GM12878 (cell line): ENCODE data around the gene TMSB4X. TPM values are rescaled to one million over a fixed set of nuclear protein-coding genes. Genes with fewer than 3 reads are reported as not detected.

Experiments
- BACH1 ChIP-seq: fragments of 450-650 bp; IDR thresholded peaks from 2 replicates; pipeline ENCODE4 v1.6.1; 2017; ENCODE audit warnings: mild to moderate bottlenecking, borderline replicate concordance
- BCL11A ChIP-seq: IDR thresholded peaks from 2 replicates; pipeline ENCODE4 v1.6.1; 2011; ENCODE audit warnings: low read depth, low read length
- E4F1 ChIP-seq: fragments of 450-650 bp; IDR thresholded peaks from 2 replicates; pipeline ENCODE4 v1.6.1; 2018; ENCODE audit warnings: borderline replicate concordance, mild to moderate bottlenecking; ENCODE audit not compliant: partially characterized antibody
- EGR1 ChIP-seq, 2 experiments: IDR thresholded peaks; 1 replicate in 1 of 2; 2 replicates in 1 of 2; pipeline ENCODE4 v1.6.1; 2011 to 2012; ENCODE audit warnings: low read depth in 2 of 2, low read length in 2 of 2, borderline replicate concordance in 1 of 2, mild to moderate bottlenecking in 1 of 2, moderate library complexity in 1 of 2
- GATAD2B ChIP-seq: fragments of 450-650 bp; conservative IDR thresholded peaks from 2 replicates; pipeline ENCODE4 v1.6.1; 2017; ENCODE audit warnings: low read depth, mild to moderate bottlenecking, moderate library complexity
- HCFC1 ChIP-seq: fragments of 150-350 bp; IDR thresholded peaks from 2 replicates; pipeline ENCODE4 v1.6.1; 2014; ENCODE audit warnings: low read length
- JUNB ChIP-seq: IDR thresholded peaks from 2 replicates; pipeline ENCODE4 v1.6.1; 2016; ENCODE audit warnings: antibody characterized with exemption, mild to moderate bottlenecking
- NFIC ChIP-seq: IDR thresholded peaks from 2 replicates; pipeline ENCODE4 v1.6.1; 2012; ENCODE audit warnings: low read depth, mild to moderate bottlenecking, inconsistent platforms, low read length, moderate library complexity
- NKRF ChIP-seq: fragments of 450-650 bp; conservative IDR thresholded peaks from 2 replicates; pipeline ENCODE4 v1.6.1; 2017; ENCODE audit warnings: mild to moderate bottlenecking, moderate library complexity
- NR2F1 ChIP-seq: fragments of 450-650 bp; conservative IDR thresholded peaks from 2 replicates; pipeline ENCODE4 v1.6.1; 2017; ENCODE audit warnings: mild to moderate bottlenecking
- POU2F2 ChIP-seq: IDR thresholded peaks from 3 replicates; pipeline ENCODE4 v1.6.1; 2011; ENCODE audit warnings: low read depth, mild to moderate bottlenecking, low read length, borderline replicate concordance
- SIN3A ChIP-seq: IDR thresholded peaks from 2 replicates; pipeline ENCODE4 v1.6.1; 2012; ENCODE audit warnings: low read depth, low read length, improper control_type of control experiment
- SREBF1 ChIP-seq: IDR thresholded peaks from 2 replicates; pipeline ENCODE4 v1.6.1; 2012; ENCODE audit warnings: mild to moderate bottlenecking, low read length
- STAT1 ChIP-seq: fragments of 450-650 bp; conservative IDR thresholded peaks from 2 replicates; pipeline ENCODE4 v1.6.1; 2014; ENCODE audit warnings: antibody characterized with exemption, mild to moderate bottlenecking
- STAT3 ChIP-seq: IDR thresholded peaks from 2 replicates; pipeline ENCODE4 v1.6.1; 2011; ENCODE audit warnings: low read depth, low read length, improper control_type of control experiment
- SUPT20H ChIP-seq: IDR thresholded peaks from 2 replicates; pipeline ENCODE4 v1.6.1; 2011; ENCODE audit warnings: low read depth, mild to moderate bottlenecking, low read length, moderate library complexity, borderline replicate concordance; ENCODE audit not compliant: control insufficient read depth
- YBX1 ChIP-seq: fragments of 450-650 bp; IDR thresholded peaks from 2 replicates; pipeline ENCODE4 v1.6.1; 2016; ENCODE audit warnings: antibody characterized with exemption
- ZNF274 ChIP-seq: IDR thresholded peaks from one replicate; pipeline ENCODE4 v1.8.0; 2011; ENCODE audit not compliant: insufficient read length, insufficient read depth
- polyA plus RNA-seq, 11 experiments: library from polyadenylated mRNA; depleted of rRNA in 4 of 11; unstranded in 6 of 11; stranded (reverse) in 5 of 11; fragments of >200 nt; fragmentation: Nextera tagmentation in 4 of 11; fragmentation: Illumina TruSeq in 1 of 11; extraction: Ambion mirVana in 4 of 11; extraction: Trizol in 1 of 11; gene quantifications; 1 replicate in 1 of 11; 2 replicates in 10 of 11; pipeline versions ENCODE4 v1.2.1 to v1.2.3, GENCODE V29; 2011 to 2016; ENCODE audit warnings: inconsistent platforms in 2 of 11, missing spikeins in 2 of 11, low read depth in 1 of 11
- total RNA-seq, 4 experiments: library from RNA; depleted of rRNA in 3 of 4; stranded (reverse); fragments of >200 nt in 3 of 4; fragmentation: Illumina TruSeq in 1 of 4; extraction: Trizol in 1 of 4; gene quantifications; 2 replicates each; pipeline versions ENCODE4 v1.2.1 to v1.2.3, GENCODE V29; 2013 to 2021
- TF ChIP-seq, protein P1 (sequence below): IDR thresholded peaks from 2 replicates; pipeline ENCODE4 v1.6.1; 2011; ENCODE audit warnings: low read depth, low read length, improper control_type of control experiment, borderline replicate concordance
- TF ChIP-seq, protein P2 (sequence below): fragments of 150-350 bp; IDR thresholded peaks from 2 replicates; pipeline ENCODE4 v1.6.1; 2014; ENCODE audit warnings: mild to moderate bottlenecking, low read depth, low read length
- TF ChIP-seq, protein P3 (sequence below): fragments of 450-650 bp; IDR thresholded peaks from 2 replicates; pipeline ENCODE4 v1.6.1; 2017; ENCODE audit warnings: antibody characterized with exemption, mild to moderate bottlenecking, moderate library complexity

TMSB4X gene
- total and polyA plus RNA-seq, 10 of the 15 experiments (the other 5 are each of a cell fraction or from before 2014, with no cell fraction given), result 13,924 to 37,234 (median 23,705) TPM

DNA sequence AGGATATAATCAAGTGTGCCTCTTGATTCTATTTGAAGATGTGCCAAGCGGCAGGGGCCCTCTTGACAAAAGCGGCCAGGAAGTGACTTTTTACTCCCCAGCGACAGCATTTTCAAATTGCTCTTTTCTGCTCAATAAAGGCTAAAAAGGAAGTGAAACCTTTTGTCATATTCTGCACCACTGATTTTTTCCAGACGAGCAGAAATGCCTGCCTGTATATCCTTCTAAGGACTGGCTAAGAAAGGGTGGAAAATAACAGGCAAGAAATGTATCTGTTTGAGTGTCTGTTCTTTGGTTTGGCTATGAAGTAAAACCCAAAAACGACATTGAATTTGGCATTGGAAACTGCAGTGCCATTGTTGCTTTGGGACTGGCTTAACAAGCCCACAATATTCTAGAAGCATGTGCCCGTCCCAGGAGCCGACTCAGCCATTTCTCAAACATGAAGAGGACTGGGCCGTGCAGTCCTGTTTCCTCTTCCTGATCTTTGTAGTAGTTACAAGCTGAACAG lies 25.4 kb downstream of the TMSB4X start (continued):
- TF ChIP-seq E4F1 (no peak), GATAD2B (no peak), STAT1 (no peak), SREBF1 (no peak), EGR1 (IDR thresholded peaks at IDR 0.05; ENCODE audit: borderline replicate concordance in 1 of 2, low read depth in 2 of 2, low read length in 2 of 2) (0 out of 3 replicates have a peak, but pooled peaks of 1 of the 2 experiments have one; percentile 32), HCFC1 (no peak), SIN3A (no peak), POU2F2 (peak; percentile 36; the same call in 1 of the 3 replicates), BCL11A (peak; percentile 67; the same call in 1 of the 2 replicates), YBX1 (no peak), ZNF274 (no peak), STAT3 (0 out of 2 replicates have a peak, but pooled peaks have one; percentile 8), NFIC (peak; percentile 90), NR2F1 (no peak), SUPT20H (no peak), NKRF (no peak), BACH1 (no peak), JUNB (no peak; the same call in 1 of the 2 replicates)
- TF ChIP-seq, protein P1, sequence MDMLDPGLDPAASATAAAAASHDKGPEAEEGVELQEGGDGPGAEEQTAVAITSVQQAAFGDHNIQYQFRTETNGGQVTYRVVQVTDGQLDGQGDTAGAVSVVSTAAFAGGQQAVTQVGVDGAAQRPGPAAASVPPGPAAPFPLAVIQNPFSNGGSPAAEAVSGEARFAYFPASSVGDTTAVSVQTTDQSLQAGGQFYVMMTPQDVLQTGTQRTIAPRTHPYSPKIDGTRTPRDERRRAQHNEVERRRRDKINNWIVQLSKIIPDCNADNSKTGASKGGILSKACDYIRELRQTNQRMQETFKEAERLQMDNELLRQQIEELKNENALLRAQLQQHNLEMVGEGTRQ, result no peak
- TF ChIP-seq, protein P2, sequence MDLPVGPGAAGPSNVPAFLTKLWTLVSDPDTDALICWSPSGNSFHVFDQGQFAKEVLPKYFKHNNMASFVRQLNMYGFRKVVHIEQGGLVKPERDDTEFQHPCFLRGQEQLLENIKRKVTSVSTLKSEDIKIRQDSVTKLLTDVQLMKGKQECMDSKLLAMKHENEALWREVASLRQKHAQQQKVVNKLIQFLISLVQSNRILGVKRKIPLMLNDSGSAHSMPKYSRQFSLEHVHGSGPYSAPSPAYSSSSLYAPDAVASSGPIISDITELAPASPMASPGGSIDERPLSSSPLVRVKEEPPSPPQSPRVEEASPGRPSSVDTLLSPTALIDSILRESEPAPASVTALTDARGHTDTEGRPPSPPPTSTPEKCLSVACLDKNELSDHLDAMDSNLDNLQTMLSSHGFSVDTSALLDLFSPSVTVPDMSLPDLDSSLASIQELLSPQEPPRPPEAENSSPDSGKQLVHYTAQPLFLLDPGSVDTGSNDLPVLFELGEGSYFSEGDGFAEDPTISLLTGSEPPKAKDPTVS, result no peak
- TF ChIP-seq, protein P3, sequence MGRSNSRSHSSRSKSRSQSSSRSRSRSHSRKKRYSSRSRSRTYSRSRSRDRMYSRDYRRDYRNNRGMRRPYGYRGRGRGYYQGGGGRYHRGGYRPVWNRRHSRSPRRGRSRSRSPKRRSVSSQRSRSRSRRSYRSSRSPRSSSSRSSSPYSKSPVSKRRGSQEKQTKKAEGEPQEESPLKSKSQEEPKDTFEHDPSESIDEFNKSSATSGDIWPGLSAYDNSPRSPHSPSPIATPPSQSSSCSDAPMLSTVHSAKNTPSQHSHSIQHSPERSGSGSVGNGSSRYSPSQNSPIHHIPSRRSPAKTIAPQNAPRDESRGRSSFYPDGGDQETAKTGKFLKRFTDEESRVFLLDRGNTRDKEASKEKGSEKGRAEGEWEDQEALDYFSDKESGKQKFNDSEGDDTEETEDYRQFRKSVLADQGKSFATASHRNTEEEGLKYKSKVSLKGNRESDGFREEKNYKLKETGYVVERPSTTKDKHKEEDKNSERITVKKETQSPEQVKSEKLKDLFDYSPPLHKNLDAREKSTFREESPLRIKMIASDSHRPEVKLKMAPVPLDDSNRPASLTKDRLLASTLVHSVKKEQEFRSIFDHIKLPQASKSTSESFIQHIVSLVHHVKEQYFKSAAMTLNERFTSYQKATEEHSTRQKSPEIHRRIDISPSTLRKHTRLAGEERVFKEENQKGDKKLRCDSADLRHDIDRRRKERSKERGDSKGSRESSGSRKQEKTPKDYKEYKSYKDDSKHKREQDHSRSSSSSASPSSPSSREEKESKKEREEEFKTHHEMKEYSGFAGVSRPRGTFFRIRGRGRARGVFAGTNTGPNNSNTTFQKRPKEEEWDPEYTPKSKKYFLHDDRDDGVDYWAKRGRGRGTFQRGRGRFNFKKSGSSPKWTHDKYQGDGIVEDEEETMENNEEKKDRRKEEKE, result no peak
